Upper lobe of left lung (tissue), 6 donors: ENCODE data around the gene UBE2N. TPM values are rescaled to one million over a fixed set of nuclear protein-coding genes. Genes with fewer than 3 reads are reported as not detected.
A peak's percentile ranks its signal among the peaks of the same experiment; 100 is the strongest.

Experiments used
- ATAC-seq, 2 donors: fragments of 200-7000 bp; cut with Tn5 transposase; one replicate each; pipeline ENCODE4 v1.9.1; 2022; ENCODE audit warnings: mild to moderate bottlenecking in 2 of 2, moderate library complexity in 2 of 2; ENCODE audit not compliant: low FRiP score in 2 of 2
- DNase-seq, 2 donors: peaks; one replicate each; pipeline ENCODE4 v3.0.0-alpha.2; 2019 to 2020
- H3K27ac ChIP-seq, 4 donors: fragments of 200-600 bp; sonication (generic); one replicate each; pipeline ENCODE4 v1.5.1; 2016 to 2019
- H3K27me3 ChIP-seq, 4 donors: fragments of 200-600 bp; sonication (generic); one replicate each; pipeline ENCODE4 v1.5.1; 2017 to 2019
- H3K36me3 ChIP-seq, 4 donors: fragments of 200-600 bp; sonication (generic); one replicate each; pipeline ENCODE4 v1.5.1; 2016 to 2019
- H3K4me1 ChIP-seq, 4 donors: fragments of 200-600 bp; sonication (generic); one replicate each; pipeline ENCODE4 v1.5.1; 2018 to 2019
- H3K4me3 ChIP-seq, 4 donors: fragments of 200-600 bp; sonication (generic); one replicate each; pipeline ENCODE4 v1.5.1; 2017 to 2019; ENCODE audit warnings: mild to moderate bottlenecking in 2 of 4, moderate library complexity in 1 of 4
- H3K9me3 ChIP-seq, 4 donors: fragments of 200-600 bp; sonication (generic); one replicate each; pipeline ENCODE4 v1.5.1; 2018 to 2019
- CTCF ChIP-seq, 6 experiments: fragments of 450-650 bp in 4 of 6; fragments of 200-600 bp in 2 of 6; sonication (generic) in 2 of 6; IDR thresholded peaks; one replicate each; pipeline ENCODE4 v1.5.1; 2016 to 2019; ENCODE audit warnings: antibody characterized with exemption in 6 of 6
- EP300 ChIP-seq, 4 donors: sonication (generic); formaldehyde crosslinking; IDR thresholded peaks; one replicate each; pipeline ENCODE4 v1.5.1; 2017; ENCODE audit warnings: antibody characterized with exemption in 4 of 4, control low read depth in 2 of 4
- POLR2A ChIP-seq, 4 donors: fragments of 450-650 bp; IDR thresholded peaks; one replicate each; pipeline ENCODE4 v1.5.1; 2016 to 2017; ENCODE audit warnings: antibody characterized with exemption in 4 of 4, mild to moderate bottlenecking in 2 of 4
- POLR2AphosphoS5 ChIP-seq, 2 donors: sonication (generic); formaldehyde crosslinking; IDR thresholded peaks; one replicate each; pipeline ENCODE4 v1.5.1; 2017; ENCODE audit warnings: antibody characterized with exemption in 2 of 2
- WGBS, 2 donors: methylation state at CpG; one replicate each; pipeline ENCODE4 v1.1.5; 2017 to 2018; 5-methylcytosine and 5-hydroxymethylcytosine counted together
- total RNA-seq, 6 donors: library from RNA; depleted of rRNA in 4 of 6; stranded (reverse); fragments of >200 nt in 4 of 6; gene quantifications; one replicate each; pipeline versions ENCODE4 v1.1.0 to v1.2.1, GENCODE V29; 2016 to 2021
- donor health status: DM: no; HTN: no; CAD: no; lungs with moderate emphysema.
- donor health status: DM: no; HTN: yes; CAD: no; lungs with severe emphysema.

The UBE2N gene
- total RNA-seq, 6 donors from 2014 or later = 10.0 to 78.1 (median 46.3) TPM

GRCh38 chr12:93449277-93449676 lies 7.5 kb upstream of the UBE2N start:
- TF ChIP-seq EP300 (IDR thresholded peaks at IDR 0.05) = no peak
- no peak for TF ChIP-seq POLR2AphosphoS5 (IDR thresholded peaks at IDR 0.05)
- TF ChIP-seq POLR2A (IDR thresholded peaks at IDR 0.05) = no peak
- no peak for TF ChIP-seq CTCF (IDR thresholded peaks at IDR 0.05)
- Histone ChIP-seq H3K9me3 (no peaks in the 10 kb centered on the region), H3K27ac (no peak overlapping the region), H3K4me3 (no peak overlapping the region), H3K27me3 (no peaks in the 10 kb centered on the region), H3K4me1 (no peaks in the 10 kb centered on the region), H3K36me3 (no peaks in the 10 kb centered on the region)
- WGBS, 2 donors = 80 to 84% methylated on average over 1 of the region's 1 CpG
- DNase-seq = no peak
- ATAC-seq = no peak

GRCh38 chr12:93448796-93449195 lies 7.0 kb upstream of the UBE2N start:
- Histone ChIP-seq H3K36me3 (no peaks in the 10 kb centered on the region), H3K27ac (no peak overlapping the region), H3K4me3 (no peak overlapping the region), H3K4me1 (no peaks in the 10 kb centered on the region), H3K9me3 (no peaks in the 10 kb centered on the region), H3K27me3 (no peaks in the 10 kb centered on the region)
- TF ChIP-seq EP300 (IDR thresholded peaks at IDR 0.05) (no peak), POLR2AphosphoS5 (IDR thresholded peaks at IDR 0.05) (no peak), CTCF (IDR thresholded peaks at IDR 0.05) (no peak), POLR2A (IDR thresholded peaks at IDR 0.05) (no peak)
- peak in 1 of 2 donors; percentile 46 for DNase-seq
- WGBS, 2 donors = 62 to 77% methylated on average over 5 of the region's 5 CpGs
- no peak for ATAC-seq

- H3K4me3 ChIP-seq = no peak overlapping the region
- no peaks in the 10 kb centered on the region for H3K27me3 ChIP-seq
- TF ChIP-seq POLR2A (IDR thresholded peaks at IDR 0.05) = no peak
- no peak for TF ChIP-seq CTCF (IDR thresholded peaks at IDR 0.05)
- TF ChIP-seq POLR2AphosphoS5 (IDR thresholded peaks at IDR 0.05) = no peak
- TF ChIP-seq EP300 (IDR thresholded peaks at IDR 0.05) = no peak
Measured at GRCh38 chr12:93447555-93448290, 6.0 kb upstream of the UBE2N start.

GRCh38 chr12:93443576-93443975 lies 1.8 kb upstream of the UBE2N start:
- DNase-seq (no peak), ATAC-seq (no peak)
- Histone ChIP-seq H3K27ac (no peak overlapping the region), H3K27me3 (no peaks in the 10 kb centered on the region), H3K36me3 (no peaks in the 10 kb centered on the region), H3K4me1 (peaks cover 20 to 32% (median 25%) of the 10 kb centered on the region in 4 donors), H3K9me3 (no peaks in the 10 kb centered on the region), H3K4me3 (no peak overlapping the region)
- TF ChIP-seq POLR2A (IDR thresholded peaks at IDR 0.05) (no peak), POLR2AphosphoS5 (IDR thresholded peaks at IDR 0.05) (no peak), CTCF (IDR thresholded peaks at IDR 0.05) (no peak), EP300 (IDR thresholded peaks at IDR 0.05) (no peak)
- 96 to 98% methylated on average over 3 to 4 of the region's 4 CpGs for WGBS, 2 donors

More at GRCh38 chr12:93447555-93448290, 6.0 kb upstream of the UBE2N start:
- Histone ChIP-seq H3K27ac (no peak overlapping the region), H3K4me1 (peaks cover 0 to 4% (median 2%) of the 10 kb centered on the region in 4 donors), H3K9me3 (no peaks in the 10 kb centered on the region), H3K36me3 (no peaks in the 10 kb centered on the region)
- ATAC-seq (no peak), DNase-seq (no peak)
- WGBS, 2 donors = 36 to 49% methylated on average over 4 of the region's 4 CpGs
